ENCODE measurements around the gene POLR2J.

POLR2J gene

GRCh38 chr7:102426268-102427018, 52.3 kb downstream of the POLR2J start:
- peak; percentile 81 for DNase-seq (ENCODE audit: low spot score)
- TF ChIP-seq, protein P1, sequence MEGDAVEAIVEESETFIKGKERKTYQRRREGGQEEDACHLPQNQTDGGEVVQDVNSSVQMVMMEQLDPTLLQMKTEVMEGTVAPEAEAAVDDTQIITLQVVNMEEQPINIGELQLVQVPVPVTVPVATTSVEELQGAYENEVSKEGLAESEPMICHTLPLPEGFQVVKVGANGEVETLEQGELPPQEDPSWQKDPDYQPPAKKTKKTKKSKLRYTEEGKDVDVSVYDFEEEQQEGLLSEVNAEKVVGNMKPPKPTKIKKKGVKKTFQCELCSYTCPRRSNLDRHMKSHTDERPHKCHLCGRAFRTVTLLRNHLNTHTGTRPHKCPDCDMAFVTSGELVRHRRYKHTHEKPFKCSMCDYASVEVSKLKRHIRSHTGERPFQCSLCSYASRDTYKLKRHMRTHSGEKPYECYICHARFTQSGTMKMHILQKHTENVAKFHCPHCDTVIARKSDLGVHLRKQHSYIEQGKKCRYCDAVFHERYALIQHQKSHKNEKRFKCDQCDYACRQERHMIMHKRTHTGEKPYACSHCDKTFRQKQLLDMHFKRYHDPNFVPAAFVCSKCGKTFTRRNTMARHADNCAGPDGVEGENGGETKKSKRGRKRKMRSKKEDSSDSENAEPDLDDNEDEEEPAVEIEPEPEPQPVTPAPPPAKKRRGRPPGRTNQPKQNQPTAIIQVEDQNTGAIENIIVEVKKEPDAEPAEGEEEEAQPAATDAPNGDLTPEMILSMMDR (IDR thresholded peaks at IDR 0.05; ENCODE audit: extremely low read depth, missing control alignments) = no peak

DNA sequence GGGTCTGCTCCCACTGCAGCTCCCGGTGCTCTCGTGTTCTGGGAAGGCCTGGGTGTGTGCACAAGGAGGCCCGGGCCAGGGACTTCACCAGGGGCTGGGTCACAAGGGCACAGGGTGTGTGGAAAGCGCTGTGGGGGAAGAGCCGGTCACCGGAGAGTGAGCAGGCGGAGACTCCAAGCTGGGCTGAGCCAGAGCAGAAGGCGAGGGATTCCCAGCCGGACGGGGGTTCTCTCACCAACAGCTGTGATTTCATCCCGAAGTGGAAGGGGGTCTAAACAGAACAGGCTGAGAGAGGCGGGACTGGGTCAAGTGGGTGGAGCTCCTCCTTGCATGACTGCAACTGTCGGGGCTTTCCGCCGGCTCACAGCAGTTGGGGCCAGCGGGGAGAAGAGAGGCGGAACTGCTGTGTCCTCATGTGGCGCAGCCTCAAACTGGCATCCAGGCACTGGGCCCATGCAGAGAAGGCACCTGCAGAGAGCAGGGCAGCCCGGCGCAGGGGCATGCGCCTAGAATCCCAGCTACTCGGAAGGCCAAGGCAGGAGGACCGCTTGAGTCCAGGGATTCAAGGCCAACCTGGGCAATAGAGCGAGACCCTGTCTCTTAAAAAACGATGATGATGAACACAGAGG, 53.0 kb downstream of the POLR2J start:
- DNase-seq (ENCODE audit: low spot score) = peak; percentile 84
- TF ChIP-seq, protein P1 (IDR thresholded peaks at IDR 0.05; ENCODE audit: extremely low read depth, missing control alignments) = no peak

DNA sequence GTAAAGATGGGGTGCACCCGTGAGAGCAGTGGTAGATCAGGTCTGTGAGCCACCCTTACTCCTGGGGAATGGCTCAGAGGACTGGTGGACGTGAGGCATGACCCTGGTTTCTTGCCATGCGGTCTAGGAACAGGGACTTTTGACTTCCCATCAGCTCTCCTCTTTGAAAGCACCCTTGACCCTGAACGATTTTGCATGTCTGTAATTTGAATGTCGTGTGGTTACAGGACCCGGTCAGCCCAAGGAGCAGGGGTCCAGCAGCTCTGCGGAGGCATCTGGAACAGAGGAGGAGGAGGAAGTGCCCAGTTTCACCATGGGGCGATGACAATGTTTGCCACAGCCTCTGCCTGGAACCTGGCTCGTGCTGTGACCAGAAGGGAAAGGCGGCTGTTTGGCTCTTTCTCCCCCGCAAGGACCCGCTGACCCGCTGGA, 53.9 kb downstream of the POLR2J start:
- TF ChIP-seq, protein P1 (IDR thresholded peaks at IDR 0.05; ENCODE audit: extremely low read depth, missing control alignments) = no peak
- DNase-seq (ENCODE audit: low spot score) = no peak

DNA sequence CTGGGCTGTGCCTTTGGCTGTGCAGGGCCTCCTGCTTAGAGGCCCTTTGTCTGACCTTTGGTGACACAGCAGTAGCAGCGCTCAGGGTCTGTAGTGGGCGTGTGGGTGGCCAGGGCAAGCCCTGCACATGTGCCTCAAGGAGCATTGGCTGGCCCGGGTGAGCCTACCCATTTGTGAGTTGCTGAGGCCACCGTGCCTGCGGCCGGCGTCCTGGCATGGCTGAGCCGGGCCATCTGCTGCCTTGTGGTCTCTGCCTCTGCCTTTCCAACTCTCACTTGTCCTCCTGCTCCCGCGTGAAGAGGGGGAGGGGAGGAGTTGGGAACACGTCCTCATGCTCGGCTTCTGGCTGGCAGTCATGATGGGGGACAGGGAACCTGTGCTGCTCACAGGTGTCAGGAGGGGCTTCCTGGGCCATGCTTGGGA, 54.6 kb downstream of the POLR2J start:
- TF ChIP-seq, protein P1 (IDR thresholded peaks at IDR 0.05; ENCODE audit: extremely low read depth, missing control alignments) = no peak
- DNase-seq (ENCODE audit: low spot score) = no peak

Data from GM20000 (cell line).